Erythroblast (primary cell): ENCODE measurements around the gene BAZ1A.
A peak's percentile ranks its signal among the peaks of the same experiment; 100 is the strongest.

Source experiments
- DNase-seq, 2 experiments: peaks; one replicate each; lab custom pipeline; 2025; lab: John Stamatoyannopoulos, UW
- GATA1 ChIP-seq: IDR thresholded peaks from 2 replicates; pipeline ENCODE4 v1.6.1; 2011; ENCODE audit warnings: low read depth, mild to moderate bottlenecking, control low read depth, low read length, moderate library complexity
- POLR2A ChIP-seq: IDR thresholded peaks from 2 replicates; pipeline ENCODE4 v1.6.1; 2011; ENCODE audit warnings: mild to moderate bottlenecking, low read length

BAZ1A gene, protein sequence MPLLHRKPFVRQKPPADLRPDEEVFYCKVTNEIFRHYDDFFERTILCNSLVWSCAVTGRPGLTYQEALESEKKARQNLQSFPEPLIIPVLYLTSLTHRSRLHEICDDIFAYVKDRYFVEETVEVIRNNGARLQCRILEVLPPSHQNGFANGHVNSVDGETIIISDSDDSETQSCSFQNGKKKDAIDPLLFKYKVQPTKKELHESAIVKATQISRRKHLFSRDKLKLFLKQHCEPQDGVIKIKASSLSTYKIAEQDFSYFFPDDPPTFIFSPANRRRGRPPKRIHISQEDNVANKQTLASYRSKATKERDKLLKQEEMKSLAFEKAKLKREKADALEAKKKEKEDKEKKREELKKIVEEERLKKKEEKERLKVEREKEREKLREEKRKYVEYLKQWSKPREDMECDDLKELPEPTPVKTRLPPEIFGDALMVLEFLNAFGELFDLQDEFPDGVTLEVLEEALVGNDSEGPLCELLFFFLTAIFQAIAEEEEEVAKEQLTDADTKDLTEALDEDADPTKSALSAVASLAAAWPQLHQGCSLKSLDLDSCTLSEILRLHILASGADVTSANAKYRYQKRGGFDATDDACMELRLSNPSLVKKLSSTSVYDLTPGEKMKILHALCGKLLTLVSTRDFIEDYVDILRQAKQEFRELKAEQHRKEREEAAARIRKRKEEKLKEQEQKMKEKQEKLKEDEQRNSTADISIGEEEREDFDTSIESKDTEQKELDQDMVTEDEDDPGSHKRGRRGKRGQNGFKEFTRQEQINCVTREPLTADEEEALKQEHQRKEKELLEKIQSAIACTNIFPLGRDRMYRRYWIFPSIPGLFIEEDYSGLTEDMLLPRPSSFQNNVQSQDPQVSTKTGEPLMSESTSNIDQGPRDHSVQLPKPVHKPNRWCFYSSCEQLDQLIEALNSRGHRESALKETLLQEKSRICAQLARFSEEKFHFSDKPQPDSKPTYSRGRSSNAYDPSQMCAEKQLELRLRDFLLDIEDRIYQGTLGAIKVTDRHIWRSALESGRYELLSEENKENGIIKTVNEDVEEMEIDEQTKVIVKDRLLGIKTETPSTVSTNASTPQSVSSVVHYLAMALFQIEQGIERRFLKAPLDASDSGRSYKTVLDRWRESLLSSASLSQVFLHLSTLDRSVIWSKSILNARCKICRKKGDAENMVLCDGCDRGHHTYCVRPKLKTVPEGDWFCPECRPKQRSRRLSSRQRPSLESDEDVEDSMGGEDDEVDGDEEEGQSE (N-terminal part only)

DNA sequence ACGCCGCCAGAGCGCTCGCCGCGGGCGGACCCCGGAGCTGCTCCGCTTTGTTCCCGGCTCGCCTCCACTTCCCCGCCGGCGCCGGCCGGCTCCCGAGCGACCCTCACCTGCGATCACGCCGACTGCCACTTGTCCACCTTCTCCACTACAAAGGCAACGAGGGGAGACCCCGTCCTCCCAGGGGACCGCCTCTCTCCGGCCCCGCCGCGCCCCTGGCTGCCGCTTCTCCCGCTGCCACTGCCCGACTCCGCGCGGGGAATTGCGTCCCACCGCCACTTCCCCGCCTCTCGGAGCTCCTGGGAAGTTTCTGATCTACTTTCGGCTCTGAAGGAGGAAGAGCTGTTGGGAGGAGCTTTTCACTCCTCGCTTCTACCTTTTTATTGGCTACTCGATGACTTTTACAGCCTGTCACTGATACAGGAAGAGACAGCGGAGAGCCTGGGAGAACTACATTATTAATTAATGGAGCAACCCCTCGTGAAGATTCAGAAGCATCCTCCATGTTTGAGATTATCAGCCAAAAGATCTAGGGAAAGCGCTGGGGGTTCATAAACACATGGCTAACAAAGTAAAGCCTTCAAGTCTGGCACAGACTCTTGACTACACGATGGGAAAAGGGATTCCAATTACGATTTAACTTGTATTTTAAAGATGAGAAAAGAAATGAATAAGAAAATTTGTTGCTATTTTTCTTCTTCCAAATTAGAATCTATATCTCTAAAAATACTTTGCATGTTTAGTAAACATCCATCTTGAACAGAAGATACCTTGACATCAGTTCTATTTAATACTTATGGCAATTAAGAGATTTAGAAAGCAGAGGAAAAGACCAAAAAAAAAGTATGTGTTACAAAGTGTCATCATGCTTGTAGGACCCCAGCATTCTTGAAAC lies at the start of gene BAZ1A:
TSS of gene BAZ1A (minus strand) at position 330 of the 892 bp plus-strand sequence. CDS start 756 bp downstream, outside the sequence.
- peak; percentile 81 to 87 for DNase-seq
- TF ChIP-seq POLR2A, result peak; percentile 91
- no peak for TF ChIP-seq GATA1

DNA sequence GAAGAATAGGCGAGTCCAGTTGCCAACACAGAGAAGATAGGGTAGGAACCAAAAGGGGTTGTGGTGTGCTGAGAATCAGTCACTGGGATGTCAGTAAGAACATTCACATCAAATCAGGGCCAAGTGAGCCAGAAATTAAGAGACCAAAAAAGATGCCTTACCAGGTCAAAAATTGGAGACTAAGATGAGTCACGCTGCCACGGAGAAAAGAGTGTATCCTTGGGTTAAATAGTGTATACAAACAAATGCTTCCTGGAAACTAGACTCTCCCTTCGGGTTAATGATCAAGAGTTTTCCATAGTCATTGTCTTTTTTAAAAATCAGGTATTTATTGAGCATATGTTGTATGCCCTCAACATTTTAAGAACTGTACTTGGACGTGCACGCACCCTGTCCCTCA lies 45.2 kb upstream of the BAZ1A start:
- TF ChIP-seq POLR2A (no peak), GATA1 (no peak)
- no peak for DNase-seq

GRCh38 chr14:34913619-34914018 lies 38.5 kb upstream of the BAZ1A start:
- DNase-seq, result peak in 1 of 2 experiments; percentile 10
- TF ChIP-seq GATA1, result no peak
- TF ChIP-seq POLR2A, result no peak

GRCh38 chr14:34912966-34913365 lies 37.8 kb upstream of the BAZ1A start:
- no peak for DNase-seq
- TF ChIP-seq POLR2A (no peak), GATA1 (no peak)

- TF ChIP-seq GATA1 (no peak), POLR2A (no peak)
- DNase-seq, result peak; percentile 7 to 24
Measured at GRCh38 chr14:34912182-34912581, 37.0 kb upstream of the BAZ1A start.

GRCh38 chr14:34911209-34912150 lies 36.3 kb upstream of the BAZ1A start:
- TF ChIP-seq POLR2A (no peak), GATA1 (no peak)

DNA sequence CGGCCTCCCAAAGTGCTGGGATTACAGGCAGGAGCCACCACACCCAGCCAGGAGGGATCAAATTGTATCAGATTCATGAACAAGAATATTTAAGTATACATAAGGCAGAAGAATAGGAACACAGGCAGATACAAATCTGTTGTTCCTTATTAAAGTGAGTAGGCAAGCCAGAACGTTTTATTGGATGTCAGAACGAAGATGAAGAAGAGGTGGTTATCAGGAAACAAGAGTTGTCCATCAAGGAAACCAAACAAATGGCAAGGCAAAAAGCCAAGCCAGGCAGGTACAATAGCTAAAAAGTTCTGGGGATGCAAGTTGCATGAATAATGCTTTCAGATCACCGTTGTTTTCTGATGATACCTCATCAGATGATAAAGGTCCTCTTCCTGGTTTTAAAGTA lies 31.1 kb upstream of the BAZ1A start:
- no peak for DNase-seq
- TF ChIP-seq GATA1 (no peak), POLR2A (no peak)

More at GRCh38 chr14:34911209-34912150, 36.3 kb upstream of the BAZ1A start:
- no peak for DNase-seq

DNA sequence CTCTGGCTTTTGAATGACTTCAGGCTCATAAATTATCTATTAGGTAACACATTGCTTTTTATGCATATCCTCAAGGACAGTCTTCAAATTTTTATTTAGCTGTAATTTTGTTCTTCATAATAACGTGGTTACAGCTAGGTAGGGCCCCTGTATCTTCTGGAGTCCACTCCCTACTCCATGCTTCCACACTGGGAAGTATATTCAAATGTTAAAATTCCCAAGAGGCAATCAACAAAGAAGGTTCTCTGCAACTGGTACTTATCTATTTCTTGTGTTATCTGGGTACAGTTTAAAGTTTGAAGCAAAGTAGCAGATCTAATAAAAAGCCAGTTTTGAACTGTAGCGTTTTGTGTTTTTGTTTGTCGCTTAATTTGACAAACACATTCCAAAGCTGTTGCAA lies 20.1 kb upstream of the BAZ1A start:
- no peak for DNase-seq
- TF ChIP-seq GATA1, result no peak
- no peak for TF ChIP-seq POLR2A

DNA sequence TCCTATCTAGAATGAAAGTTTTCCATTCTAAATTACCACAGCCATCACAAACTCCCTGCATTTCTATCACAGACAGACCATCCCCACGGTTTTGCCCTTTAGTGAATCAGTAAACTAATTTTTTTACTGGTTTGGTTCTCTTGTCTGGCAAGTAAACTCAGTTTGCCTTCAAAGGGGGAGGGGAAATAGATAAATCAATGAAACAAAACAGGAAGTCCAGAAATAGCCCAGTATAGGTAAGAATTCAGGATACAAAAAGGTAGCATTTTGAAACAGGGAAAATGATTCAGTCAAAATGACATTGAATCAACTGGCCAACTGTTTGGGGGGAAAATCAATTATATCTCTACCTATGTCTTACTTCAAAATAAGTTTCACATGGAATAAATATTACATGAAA lies 15.8 kb upstream of the BAZ1A start:
- no peak for DNase-seq
- no peak for TF ChIP-seq GATA1

GRCh38 chr14:34888186-34888585 lies 13.0 kb upstream of the BAZ1A start:
- TF ChIP-seq GATA1 (no peak), POLR2A (no peak)
- no peak for DNase-seq

GRCh38 chr14:34883954-34884353 lies 8.8 kb upstream of the BAZ1A start:
- TF ChIP-seq POLR2A, result no peak
- no peak for DNase-seq
